GM18508 (cell line): ENCODE results near the gene AK2.
"Not testable (repeated sequence)": the region's sequence is repeated elsewhere in the genome, so short reads cannot be mapped to it uniquely, and the experiment has no call there.

ENCODE experiments used
- ATAC-seq: cut with Tn5 transposase; IDR thresholded peaks from one replicate; pipeline ENCODE4 v1.9.1; 2021; ENCODE audit warnings: moderate number of reproducible peaks; ENCODE audit not compliant: insufficient read depth, unreplicated experiment

Gene AK2

GRCh38 chr1:33025180-33025569, 11.5 kb downstream of the AK2 start:
- ATAC-seq, result no peak

GRCh38 chr1:33024430-33025179, 12.1 kb downstream of the AK2 start:
- not testable (repeated sequence) for ATAC-seq

GRCh38 chr1:33022650-33023200, 14.0 kb downstream of the AK2 start:
- no peak for ATAC-seq

GRCh38 chr1:33021567-33022431, 14.9 kb downstream of the AK2 start:
- no peak for ATAC-seq

- no peak for ATAC-seq
Measured at GRCh38 chr1:33018112-33018511, 18.6 kb downstream of the AK2 start.

GRCh38 chr1:33017175-33017574, 19.5 kb downstream of the AK2 start:
- no peak for ATAC-seq

- no peak for ATAC-seq
Measured at GRCh38 chr1:33015216-33015615, 21.5 kb downstream of the AK2 start.

- ATAC-seq, result no peak
Measured at GRCh38 chr1:33014464-33015163, 22.1 kb downstream of the AK2 start.

GRCh38 chr1:33013791-33014190, 22.9 kb downstream of the AK2 start:
- ATAC-seq, result no peak

GRCh38 chr1:33012165-33012564, 24.5 kb downstream of the AK2 start:
- ATAC-seq, result no peak

GRCh38 chr1:33010932-33011731, 25.6 kb downstream of the AK2 start:
- ATAC-seq, result no peak

GRCh38 chr1:33009561-33009960, 27.1 kb downstream of the AK2 start:
- no peak for ATAC-seq

- ATAC-seq, result no peak
Measured at GRCh38 chr1:33008051-33008914, 28.4 kb downstream of the AK2 start.

GRCh38 chr1:33007190-33008050, 29.3 kb downstream of the AK2 start:
- no peak for ATAC-seq

GRCh38 chr1:33005838-33006421, 30.8 kb downstream of the AK2 start:
- no peak for ATAC-seq

- no peak for ATAC-seq
Measured at GRCh38 chr1:33005117-33005837, 31.4 kb downstream of the AK2 start.

GRCh38 chr1:33004613-33005012, 32.1 kb downstream of the AK2 start:
- no peak for ATAC-seq
